NOMO-1 (cell line): ENCODE results near the gene FAM107B.
A peak's percentile ranks its signal among the peaks of the same experiment; 100 is the strongest.
"Not testable (repeated sequence)": the region's sequence is repeated elsewhere in the genome, so short reads cannot be mapped to it uniquely, and the experiment has no call there.

Experiments used
- DNase-seq, 2 experiments: peaks; one replicate each; lab custom pipeline; 2025; ENCODE audit not compliant: unreplicated experiment in 2 of 2; lab: John Stamatoyannopoulos, UW

The FAM107B gene

DNA sequence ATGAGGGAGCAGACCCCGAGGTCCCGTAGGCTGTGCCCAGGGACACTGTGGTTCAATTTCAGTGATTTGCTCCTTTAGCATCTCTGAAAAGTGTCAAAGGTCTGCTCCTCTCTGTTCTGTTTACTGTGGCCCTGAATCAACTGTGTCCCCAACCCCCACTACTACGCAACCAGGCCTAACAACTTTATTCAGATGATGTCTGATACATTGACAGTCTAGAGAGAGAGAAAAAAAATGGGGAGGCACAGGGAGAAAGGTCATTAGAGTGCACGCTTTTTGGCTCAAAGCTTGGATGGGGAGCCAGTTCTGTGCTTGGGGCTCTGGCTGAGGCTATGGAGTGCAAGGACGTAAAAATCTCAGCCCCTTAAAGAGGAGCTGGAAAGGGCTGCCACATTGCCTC is 77.9 kb downstream of the FAM107B start:
- no peak for DNase-seq

- peak; percentile 65 to 87 for DNase-seq
Measured at GRCh38 chr10:14695847-14696480, 78.7 kb downstream of the FAM107B start.

- DNase-seq: no peak
Measured at GRCh38 chr10:14693891-14694290, 80.8 kb downstream of the FAM107B start.

DNA sequence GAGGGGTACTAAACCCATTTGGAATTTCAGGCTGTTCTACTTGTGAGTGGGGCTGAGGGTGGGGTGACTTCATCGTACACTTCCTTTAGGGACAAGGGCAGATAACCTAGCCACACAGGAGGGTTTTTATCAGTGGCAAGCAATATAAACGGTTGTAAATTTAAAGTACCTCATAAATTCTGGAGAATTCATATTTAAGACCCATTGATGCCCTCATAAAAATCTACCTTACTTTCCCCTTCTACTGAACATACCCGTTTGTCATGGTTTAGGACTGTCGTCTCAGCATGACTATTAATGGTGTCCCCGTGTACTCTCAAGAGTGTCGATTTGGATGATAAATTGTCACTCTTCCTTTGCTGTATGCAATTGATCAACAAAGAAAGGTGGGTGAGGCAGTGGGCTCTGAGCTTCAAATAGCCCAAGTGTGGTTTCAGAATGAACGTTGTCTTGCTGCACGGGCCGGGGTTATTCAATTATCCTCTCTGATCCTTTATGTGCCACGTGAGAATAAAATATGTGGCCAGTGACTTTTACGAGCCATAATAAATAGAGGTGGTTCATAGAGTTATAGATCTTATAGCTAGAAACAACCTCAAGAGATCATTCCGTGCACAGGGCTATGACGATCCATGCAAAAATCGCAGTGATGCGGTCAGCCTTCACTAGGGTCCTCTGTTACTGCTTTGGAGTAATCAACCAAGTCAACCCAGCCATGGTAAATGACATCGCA is 82.2 kb downstream of the FAM107B start:
- no peak for DNase-seq

DNA sequence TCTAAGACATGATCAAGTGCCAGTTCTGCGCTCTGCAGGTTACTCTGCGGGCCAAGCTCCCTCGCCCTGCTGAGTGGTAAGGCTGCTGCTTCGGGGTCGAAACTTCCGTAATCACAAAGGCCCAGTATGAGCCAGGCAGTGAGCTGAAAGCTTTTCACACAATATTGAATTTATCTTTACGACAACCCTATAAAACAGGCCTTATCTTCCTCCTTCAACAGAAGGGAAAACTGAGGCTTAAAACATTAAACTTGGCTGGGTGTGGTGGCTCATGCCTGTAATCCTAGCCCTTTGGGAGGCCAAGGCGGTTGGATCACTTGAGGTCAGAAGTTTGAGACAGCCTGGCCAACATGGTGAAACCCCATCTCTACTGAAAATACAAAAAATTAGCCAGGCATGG is 83.3 kb downstream of the FAM107B start:
- DNase-seq: no peak

DNA sequence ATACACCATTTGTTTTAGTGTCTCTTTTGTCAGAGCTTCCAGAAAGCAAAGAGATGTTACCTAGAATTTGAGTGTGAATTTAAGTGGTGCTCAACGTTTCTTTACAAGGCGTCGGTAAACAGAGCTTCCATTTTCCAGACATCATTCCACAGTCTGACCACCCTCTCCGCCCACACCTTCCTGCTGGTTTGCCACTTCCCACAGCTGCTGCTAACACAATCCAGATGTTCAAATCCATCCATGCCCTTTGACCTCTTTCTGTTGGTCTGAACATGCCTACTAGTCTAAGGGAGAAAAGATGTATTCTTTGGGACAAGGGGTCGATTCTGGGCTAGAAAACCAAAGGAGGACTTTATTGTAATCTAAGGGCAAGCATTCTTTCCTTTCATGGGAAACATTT is 86.1 kb downstream of the FAM107B start:
- no peak for DNase-seq

DNA sequence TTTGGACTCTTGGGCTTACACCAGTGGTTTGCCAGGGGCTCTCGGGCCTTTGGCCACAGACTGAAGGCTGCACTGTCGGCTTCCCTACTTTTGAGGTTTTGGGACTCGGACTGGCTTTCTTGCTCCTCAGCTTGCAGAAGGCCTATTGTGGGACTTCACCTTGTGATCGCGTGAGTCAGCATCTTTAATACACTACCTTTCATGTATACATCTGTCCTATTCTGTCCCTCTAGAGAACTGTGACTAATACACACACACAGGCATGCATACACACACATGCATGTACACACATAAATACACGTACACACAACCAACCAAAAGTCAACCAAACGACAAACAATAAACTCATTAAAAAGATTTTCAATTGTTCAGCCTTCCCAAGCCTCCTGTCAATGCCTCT is 86.5 kb downstream of the FAM107B start:
- DNase-seq: not testable (repeated sequence)

GRCh38 chr10:14687340-14687739 is 87.4 kb downstream of the FAM107B start:
- no peak for DNase-seq

- no peak for DNase-seq
Measured at GRCh38 chr10:14686356-14686755, 88.3 kb downstream of the FAM107B start.

GRCh38 chr10:14684354-14684753 is 90.3 kb downstream of the FAM107B start:
- no peak for DNase-seq

DNA sequence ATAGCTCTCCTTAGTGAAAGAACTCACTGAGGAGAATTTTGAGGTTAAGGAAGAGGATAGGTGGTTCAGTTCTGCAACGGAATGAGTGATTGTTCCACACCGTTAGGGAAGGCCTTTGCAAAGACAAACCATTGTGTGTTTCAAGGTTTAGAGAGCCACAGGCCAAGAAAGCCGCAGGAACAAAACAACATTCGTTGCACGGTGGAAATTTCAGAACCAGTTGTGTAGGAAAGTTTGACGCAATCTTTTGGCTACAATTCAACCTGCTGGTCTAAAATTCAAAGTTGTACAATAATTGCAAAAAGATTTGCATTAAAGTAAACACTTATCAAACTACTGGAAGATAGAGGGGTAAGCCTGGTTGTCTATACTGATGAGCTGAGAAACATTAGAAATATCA is 91.4 kb downstream of the FAM107B start:
- DNase-seq: no peak

GRCh38 chr10:14681802-14682201 is 92.9 kb downstream of the FAM107B start:
- DNase-seq: no peak

DNA sequence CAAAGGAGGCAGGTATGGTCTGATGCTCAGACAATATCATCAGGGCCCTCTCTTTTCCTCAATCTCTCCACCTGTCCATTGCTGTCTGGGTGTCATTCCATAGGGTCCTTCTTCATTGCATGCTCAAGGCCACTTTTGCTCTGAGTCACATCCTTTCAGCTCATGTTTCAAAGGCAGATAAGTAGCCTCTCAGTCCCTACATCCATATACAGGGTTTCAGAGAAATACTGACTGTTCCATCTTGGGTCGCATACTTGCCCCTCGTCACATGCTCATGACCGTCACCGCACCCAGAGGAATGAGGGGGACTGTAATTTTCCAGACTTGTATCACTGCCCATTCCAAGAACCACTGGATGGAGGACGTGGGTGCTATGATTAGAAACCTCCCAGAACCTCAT is 93.4 kb downstream of the FAM107B start:
- DNase-seq: no peak

GRCh38 chr10:14678637-14679036 is 96.1 kb downstream of the FAM107B start:
- no peak for DNase-seq

DNA sequence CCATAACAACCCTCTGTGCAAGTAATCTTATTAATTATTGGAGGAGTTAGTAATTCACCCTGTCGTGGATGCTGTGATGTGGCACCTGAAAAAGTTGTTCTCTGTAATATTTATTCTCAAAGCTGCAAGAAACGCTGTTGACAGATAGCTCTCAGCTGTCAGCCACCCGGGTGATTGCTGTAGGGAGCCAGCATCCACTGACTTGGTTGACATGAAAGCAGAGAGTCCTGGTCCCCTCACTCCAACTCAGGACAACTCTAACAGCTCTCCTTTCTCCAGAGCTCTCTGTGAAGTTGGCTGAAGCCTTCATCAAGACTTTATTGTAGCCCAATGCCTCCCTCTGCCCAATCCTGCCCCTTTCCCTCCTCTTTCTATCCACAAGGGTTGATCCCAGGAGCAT is 98.0 kb downstream of the FAM107B start:
- DNase-seq: no peak

GRCh38 chr10:14674376-14675050 is 100.2 kb downstream of the FAM107B start:
- DNase-seq: no peak

DNA sequence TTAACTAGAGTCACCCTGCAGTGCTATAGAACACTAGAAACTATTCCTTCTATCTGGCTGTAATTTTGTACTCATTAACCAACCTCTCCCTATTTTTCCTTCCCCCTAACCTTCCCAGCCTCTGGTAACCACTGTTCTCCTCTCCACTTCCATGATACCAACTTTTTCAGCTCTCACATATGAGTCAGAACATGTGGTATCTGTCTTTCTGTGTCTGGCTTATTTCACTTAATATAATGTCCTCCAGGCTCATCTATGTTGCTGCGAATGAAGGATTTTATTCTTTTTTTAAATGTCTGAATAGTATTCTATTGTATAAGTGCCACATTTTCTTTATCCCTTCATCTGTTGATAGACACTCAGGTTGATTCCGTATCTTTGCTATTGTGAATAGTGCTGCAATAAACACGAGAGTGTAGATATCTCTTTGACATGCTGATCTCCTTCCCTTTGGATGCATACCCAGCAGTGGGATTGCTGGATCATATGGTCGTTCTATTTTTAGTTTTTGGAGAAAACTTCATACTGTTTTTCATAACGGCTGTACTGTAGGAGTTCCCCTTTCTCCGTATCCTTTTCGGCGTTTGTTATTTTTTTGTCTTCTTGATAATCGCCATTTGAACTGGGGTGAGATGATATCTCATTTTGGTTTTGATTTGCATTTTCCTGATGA is 101.4 kb downstream of the FAM107B start:
- peak in 1 of 2 experiments; percentile 35 for DNase-seq

DNA sequence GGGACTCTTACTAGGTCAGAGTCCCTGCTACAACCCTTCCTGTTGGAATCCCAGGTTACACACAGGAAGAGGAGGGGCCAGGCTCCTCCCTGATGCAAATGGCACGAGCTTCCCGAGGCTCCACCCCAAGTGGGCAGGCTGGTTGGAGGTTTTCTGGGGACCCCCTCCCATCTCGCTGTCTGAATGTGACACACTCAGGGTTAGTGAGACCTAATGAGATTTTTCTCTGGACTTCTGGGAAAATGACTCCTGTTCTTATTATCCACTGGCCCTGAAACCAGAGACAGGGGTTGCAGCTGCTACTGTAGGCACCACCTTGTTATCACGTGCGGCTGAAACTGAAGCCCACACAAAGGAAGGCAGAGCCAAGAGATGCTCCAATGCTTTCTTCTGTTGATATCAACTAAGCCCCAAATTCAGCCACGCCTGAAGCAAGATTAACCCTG is 103.3 kb downstream of the FAM107B start:
- DNase-seq: no peak

- DNase-seq: no peak
Measured at GRCh38 chr10:14670551-14671240, 104.0 kb downstream of the FAM107B start.

DNA sequence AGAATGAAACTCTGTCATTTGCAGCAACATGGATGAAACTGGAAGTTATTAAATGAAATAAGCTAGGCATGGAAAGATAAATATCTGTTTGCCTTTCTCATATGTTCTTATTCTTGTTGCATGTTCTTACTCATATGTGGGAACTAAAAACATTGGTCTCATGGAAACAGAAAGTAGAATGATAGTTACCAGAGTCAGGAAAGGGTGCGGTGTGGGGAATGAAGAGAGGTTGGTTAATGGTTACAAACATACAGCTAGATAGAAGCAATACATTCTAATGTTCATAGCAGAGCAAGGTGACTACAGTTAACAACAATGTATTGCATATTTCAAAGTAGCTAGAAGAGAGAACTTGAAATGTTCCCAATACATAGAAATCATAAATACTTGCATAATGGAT is 105.1 kb downstream of the FAM107B start:
- DNase-seq: no peak

DNA sequence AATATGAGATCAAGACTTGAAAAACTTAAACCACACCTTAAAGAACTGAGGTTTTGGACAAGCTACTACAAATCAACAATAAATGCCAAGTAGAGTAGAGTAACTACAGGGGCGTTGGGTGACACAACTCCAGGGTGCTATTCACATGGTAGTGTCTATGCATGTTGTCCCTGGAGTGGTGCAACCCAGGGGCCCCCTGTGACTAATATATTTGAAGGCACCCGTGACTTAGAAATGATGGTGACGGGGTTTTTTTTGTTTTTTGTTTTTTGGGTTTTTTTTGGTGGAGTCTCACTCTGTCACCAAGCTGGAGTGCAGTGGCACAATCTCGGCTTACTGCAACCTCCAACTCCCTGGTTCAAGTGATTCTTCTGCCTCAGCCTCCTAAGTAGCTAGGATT is 106.9 kb downstream of the FAM107B start:
- no peak for DNase-seq
